ENCODE results near the gene TUBB2B. TPM values are rescaled to one million over a fixed set of nuclear protein-coding genes. Genes with fewer than 3 reads are reported as not detected.
"Not testable (repeated sequence)": the region's sequence is repeated elsewhere in the genome, so short reads cannot be mapped to it uniquely, and the experiment has no call there.

TUBB2B gene
- total and polyA plus RNA-seq, 9 donors = 54.6 to 69.8 (median 63.5) TPM

GRCh38 chr6:3205913-3206312, 21.5 kb downstream of the TUBB2B start:
- no peak overlapping the region for H3K27ac ChIP-seq (ENCODE audit: low read length)
- peaks cover 21% of the 10 kb centered on the region for H3K4me1 ChIP-seq (ENCODE audit: control insufficient read depth, insufficient read depth, low read length)
- peaks cover 2% of the 10 kb centered on the region for H3K9me3 ChIP-seq (replicated peaks; ENCODE audit: control insufficient read depth, low read depth, low read length)
- no peak overlapping the region for H3K4me3 ChIP-seq (ENCODE audit: low read length)
- H3K27me3 ChIP-seq (ENCODE audit: control insufficient read depth, insufficient read depth, low read length) = peaks cover 4% of the 10 kb centered on the region
- no CpG with 5 or more reads among the region's 4 CpGs for WGBS (ENCODE audit: insufficient coverage)
- DNase-seq = no peak
- no peaks in the 10 kb centered on the region for H3K36me3 ChIP-seq (ENCODE audit: control insufficient read depth, insufficient read depth, low read length)

GRCh38 chr6:3204921-3205320, 22.5 kb downstream of the TUBB2B start:
- 92% methylated on average over 5 of the region's 6 CpGs for WGBS (ENCODE audit: insufficient coverage)
- no peak for DNase-seq
- H3K9me3 ChIP-seq (replicated peaks; ENCODE audit: control insufficient read depth, low read depth, low read length) = peaks cover 2% of the 10 kb centered on the region

GRCh38 chr6:3202999-3203696, 24.3 kb downstream of the TUBB2B start:
- H3K9me3 ChIP-seq (replicated peaks; ENCODE audit: control insufficient read depth, low read depth, low read length) = peaks cover 2% of the 10 kb centered on the region
- WGBS (ENCODE audit: insufficient coverage) = 94% methylated on average over 3 of the region's 7 CpGs
- H3K27ac ChIP-seq (ENCODE audit: low read length) = no peak overlapping the region
- H3K36me3 ChIP-seq (ENCODE audit: control insufficient read depth, insufficient read depth, low read length) = no peaks in the 10 kb centered on the region
- no peak overlapping the region for H3K4me3 ChIP-seq (ENCODE audit: low read length)
- DNase-seq = no peak
- H3K4me1 ChIP-seq (ENCODE audit: control insufficient read depth, insufficient read depth, low read length) = peaks cover 8% of the 10 kb centered on the region
- H3K27me3 ChIP-seq (ENCODE audit: control insufficient read depth, insufficient read depth, low read length) = no peaks in the 10 kb centered on the region

More at GRCh38 chr6:3204921-3205320, 22.5 kb downstream of the TUBB2B start:
- Histone ChIP-seq H3K27ac (ENCODE audit: low read length) (no peak overlapping the region), H3K4me3 (ENCODE audit: low read length) (no peak overlapping the region), H3K36me3 (ENCODE audit: control insufficient read depth, insufficient read depth, low read length) (no peaks in the 10 kb centered on the region), H3K4me1 (ENCODE audit: control insufficient read depth, insufficient read depth, low read length) (peaks cover 20% of the 10 kb centered on the region), H3K27me3 (ENCODE audit: control insufficient read depth, insufficient read depth, low read length) (no peaks in the 10 kb centered on the region)

GRCh38 chr6:3201388-3201787, 26.1 kb downstream of the TUBB2B start:
- peaks cover 2% of the 10 kb centered on the region for H3K9me3 ChIP-seq (replicated peaks; ENCODE audit: control insufficient read depth, low read depth, low read length)
- no peak overlapping the region for H3K4me3 ChIP-seq (ENCODE audit: low read length)
- H3K27ac ChIP-seq (ENCODE audit: low read length) = no peak overlapping the region
- no peak for DNase-seq
- WGBS (ENCODE audit: insufficient coverage) = 100% methylated on average over 1 of the region's 2 CpGs
- no peaks in the 10 kb centered on the region for H3K4me1 ChIP-seq (ENCODE audit: control insufficient read depth, insufficient read depth, low read length)
- H3K27me3 ChIP-seq (ENCODE audit: control insufficient read depth, insufficient read depth, low read length) = no peaks in the 10 kb centered on the region
- no peaks in the 10 kb centered on the region for H3K36me3 ChIP-seq (ENCODE audit: control insufficient read depth, insufficient read depth, low read length)

GRCh38 chr6:3200682-3201081, 26.8 kb downstream of the TUBB2B start:
- no peaks in the 10 kb centered on the region for H3K4me1 ChIP-seq (ENCODE audit: control insufficient read depth, insufficient read depth, low read length)
- no peak overlapping the region for H3K27ac ChIP-seq (ENCODE audit: low read length)
- H3K27me3 ChIP-seq (ENCODE audit: control insufficient read depth, insufficient read depth, low read length) = no peaks in the 10 kb centered on the region
- H3K4me3 ChIP-seq (ENCODE audit: low read length) = no peak overlapping the region
- no peak for DNase-seq
- H3K36me3 ChIP-seq (ENCODE audit: control insufficient read depth, insufficient read depth, low read length) = no peaks in the 10 kb centered on the region
- H3K9me3 ChIP-seq (replicated peaks; ENCODE audit: control insufficient read depth, low read depth, low read length) = peaks cover 2% of the 10 kb centered on the region

GRCh38 chr6:3199382-3199781, 28.1 kb downstream of the TUBB2B start:
- no peak overlapping the region for H3K27ac ChIP-seq (ENCODE audit: low read length)
- WGBS (ENCODE audit: insufficient coverage) = 100% methylated on average over 4 of the region's 5 CpGs
- no peaks in the 10 kb centered on the region for H3K36me3 ChIP-seq (ENCODE audit: control insufficient read depth, insufficient read depth, low read length)
- no peaks in the 10 kb centered on the region for H3K4me1 ChIP-seq (ENCODE audit: control insufficient read depth, insufficient read depth, low read length)
- H3K9me3 ChIP-seq (replicated peaks; ENCODE audit: control insufficient read depth, low read depth, low read length) = no peaks in the 10 kb centered on the region
- H3K4me3 ChIP-seq (ENCODE audit: low read length) = no peak overlapping the region
- H3K27me3 ChIP-seq (ENCODE audit: control insufficient read depth, insufficient read depth, low read length) = no peaks in the 10 kb centered on the region
- DNase-seq = no peak

GRCh38 chr6:3197734-3198133, 29.7 kb downstream of the TUBB2B start:
- not testable (repeated sequence) for H3K36me3 ChIP-seq (ENCODE audit: control insufficient read depth, insufficient read depth, low read length); H3K4me3 ChIP-seq (ENCODE audit: low read length); H3K4me1 ChIP-seq (ENCODE audit: control insufficient read depth, insufficient read depth, low read length); H3K9me3 ChIP-seq (replicated peaks; ENCODE audit: control insufficient read depth, low read depth, low read length); DNase-seq; H3K27me3 ChIP-seq (ENCODE audit: control insufficient read depth, insufficient read depth, low read length); H3K27ac ChIP-seq (ENCODE audit: low read length)
- WGBS (ENCODE audit: insufficient coverage) = no CpG with 5 or more reads among the region's 5 CpGs

- no peak overlapping the region for H3K27ac ChIP-seq (ENCODE audit: low read length)
- no peak overlapping the region for H3K4me3 ChIP-seq (ENCODE audit: low read length)
- no CpG with 5 or more reads among the region's 5 CpGs for WGBS (ENCODE audit: insufficient coverage)
- no peak for DNase-seq
- H3K9me3 ChIP-seq (replicated peaks; ENCODE audit: control insufficient read depth, low read depth, low read length) = no peaks in the 10 kb centered on the region
- no peaks in the 10 kb centered on the region for H3K4me1 ChIP-seq (ENCODE audit: control insufficient read depth, insufficient read depth, low read length)
- no peaks in the 10 kb centered on the region for H3K27me3 ChIP-seq (ENCODE audit: control insufficient read depth, insufficient read depth, low read length)
- no peaks in the 10 kb centered on the region for H3K36me3 ChIP-seq (ENCODE audit: control insufficient read depth, insufficient read depth, low read length)
These were observed 30.7 kb downstream of the TUBB2B start for GRCh38 chr6:3196770-3197169.

- H3K27ac ChIP-seq (ENCODE audit: low read length) = no peak overlapping the region
- H3K9me3 ChIP-seq (replicated peaks; ENCODE audit: control insufficient read depth, low read depth, low read length) = no peaks in the 10 kb centered on the region
- no peaks in the 10 kb centered on the region for H3K36me3 ChIP-seq (ENCODE audit: control insufficient read depth, insufficient read depth, low read length)
- H3K27me3 ChIP-seq (ENCODE audit: control insufficient read depth, insufficient read depth, low read length) = no peaks in the 10 kb centered on the region
- H3K4me1 ChIP-seq (ENCODE audit: control insufficient read depth, insufficient read depth, low read length) = no peaks in the 10 kb centered on the region
- H3K4me3 ChIP-seq (ENCODE audit: low read length) = no peak overlapping the region
- WGBS (ENCODE audit: insufficient coverage) = 71% methylated on average over 9 of the region's 16 CpGs
- DNase-seq = no peak
These were observed 31.6 kb downstream of the TUBB2B start for GRCh38 chr6:3195695-3196497.

- Histone ChIP-seq H3K9me3 (replicated peaks; ENCODE audit: control insufficient read depth, low read depth, low read length) (no peaks in the 10 kb centered on the region), H3K4me1 (ENCODE audit: control insufficient read depth, insufficient read depth, low read length) (no peaks in the 10 kb centered on the region), H3K4me3 (ENCODE audit: low read length) (no peak overlapping the region), H3K27me3 (ENCODE audit: control insufficient read depth, insufficient read depth, low read length) (no peaks in the 10 kb centered on the region), H3K36me3 (ENCODE audit: control insufficient read depth, insufficient read depth, low read length) (no peaks in the 10 kb centered on the region), H3K27ac (ENCODE audit: low read length) (no peak overlapping the region)
- WGBS (ENCODE audit: insufficient coverage) = 57% methylated on average over 3 of the region's 5 CpGs
- no peak for DNase-seq
These were observed 32.1 kb downstream of the TUBB2B start for GRCh38 chr6:3195420-3195694.
